Activated CD4-positive, alpha-beta memory T cell treated with anti-CD3 and anti-CD28 coated beads, Interleukin-2, amount 10 ng/mL, durations not matched to agents 7 days and 5 days (primary cell): Measurements from ENCODE around the gene RAB5B. TPM values are rescaled to one million over a fixed set of nuclear protein-coding genes. Genes with fewer than 3 reads are reported as not detected.

Experiments used
- CTCF ChIA-PET: fragments of 350-600 bp; sonication (Branson Sonifier 250); formaldehyde crosslinking; loops from one replicate; lab custom pipeline; 2021; ENCODE audit warnings: antibody characterized with exemption, inconsistent platforms; lab: Charles Lee
- POLR2A ChIA-PET: fragments of 350-600 bp; sonication (Branson Sonifier 250); formaldehyde crosslinking; loops from one replicate; lab custom pipeline; 2021; ENCODE audit warnings: antibody characterized with exemption; lab: Charles Lee
- DNase-seq: peaks from one replicate; pipeline ENCODE4 v3.0.0-alpha.2; 2020
- H3K27ac Mint-ChIP-seq: one replicate; pipeline ENCODE4 v1.8.0; 2021; ENCODE audit warnings: mild to moderate bottlenecking, mixed read lengths
- H3K27me3 Mint-ChIP-seq: one replicate; pipeline ENCODE4 v1.8.0; 2021; ENCODE audit warnings: mixed read lengths
- H3K36me3 Mint-ChIP-seq: one replicate; pipeline ENCODE4 v1.8.0; 2021; ENCODE audit warnings: low read depth, mixed read lengths
- H3K4me1 Mint-ChIP-seq: one replicate; pipeline ENCODE4 v1.8.0; 2021; ENCODE audit warnings: mixed read lengths
- H3K4me3 Mint-ChIP-seq: one replicate; pipeline ENCODE4 v1.8.0; 2021; ENCODE audit warnings: mild to moderate bottlenecking, mixed read lengths
- H3K9me3 Mint-ChIP-seq: one replicate; pipeline ENCODE4 v1.8.0; 2021; ENCODE audit warnings: mixed read lengths
- total RNA-seq, 2 experiments: library from RNA; stranded (reverse); gene quantifications; one replicate each; pipeline ENCODE4 v1.2.3, GENCODE V29; 2021

RAB5B gene, protein sequence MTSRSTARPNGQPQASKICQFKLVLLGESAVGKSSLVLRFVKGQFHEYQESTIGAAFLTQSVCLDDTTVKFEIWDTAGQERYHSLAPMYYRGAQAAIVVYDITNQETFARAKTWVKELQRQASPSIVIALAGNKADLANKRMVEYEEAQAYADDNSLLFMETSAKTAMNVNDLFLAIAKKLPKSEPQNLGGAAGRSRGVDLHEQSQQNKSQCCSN
- 10 to 100 TPM; 70.1 to 71.5 TPM for total RNA-seq

DNA sequence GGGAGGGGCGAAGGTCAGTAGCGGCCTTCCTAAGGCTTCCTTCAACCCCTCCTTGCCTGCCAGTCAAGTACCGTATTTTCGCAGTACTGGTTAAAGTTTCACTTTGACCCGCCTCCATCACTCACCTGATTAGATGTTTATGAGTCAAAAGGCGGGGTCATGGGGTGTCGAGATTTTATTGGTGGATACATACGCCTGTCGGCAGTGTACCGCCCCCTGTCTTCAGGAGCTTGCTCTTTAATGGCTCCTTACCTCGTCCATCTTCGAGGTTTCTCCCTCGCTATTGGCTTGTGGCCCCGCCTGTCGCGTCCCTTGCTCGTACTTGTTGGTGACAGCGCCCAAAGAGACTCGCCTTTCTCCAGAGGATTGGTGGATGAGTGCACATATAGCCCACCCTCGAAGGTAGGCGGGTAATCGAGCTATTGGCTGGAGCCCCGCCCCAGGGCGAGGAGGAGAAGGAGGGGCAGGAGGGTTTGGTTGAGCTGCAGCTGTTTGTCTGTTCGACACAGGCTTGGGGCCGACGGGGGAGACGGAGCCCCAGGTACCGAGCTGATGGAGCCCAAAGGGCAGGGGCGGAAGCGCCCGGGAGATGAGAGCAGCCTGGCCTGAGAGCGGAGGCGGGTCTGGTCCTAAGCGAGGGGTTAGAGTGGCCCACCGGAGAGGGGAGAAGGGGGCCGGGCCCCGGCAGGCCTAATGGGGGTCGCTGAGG, at the start of gene RAB5B:
Gene RAB5B (plus strand): TSS at position 480 of the 709 bp plus-strand sequence. CDS start 12,883 bp downstream, outside the sequence.
- peaks cover 41% of the 10 kb centered on the region for H3K36me3 Mint-ChIP-seq
- POLR2A ChIA-PET, result interaction anchor here (0.5 to 3.3 kb wide), 39 partner anchors 9 to 1537 kb away, joined by 3 to 37 read pairs (median 7); partner anchors contain the start of genes ANKRD52, CD63, CNPY2 and DGKA

DNA sequence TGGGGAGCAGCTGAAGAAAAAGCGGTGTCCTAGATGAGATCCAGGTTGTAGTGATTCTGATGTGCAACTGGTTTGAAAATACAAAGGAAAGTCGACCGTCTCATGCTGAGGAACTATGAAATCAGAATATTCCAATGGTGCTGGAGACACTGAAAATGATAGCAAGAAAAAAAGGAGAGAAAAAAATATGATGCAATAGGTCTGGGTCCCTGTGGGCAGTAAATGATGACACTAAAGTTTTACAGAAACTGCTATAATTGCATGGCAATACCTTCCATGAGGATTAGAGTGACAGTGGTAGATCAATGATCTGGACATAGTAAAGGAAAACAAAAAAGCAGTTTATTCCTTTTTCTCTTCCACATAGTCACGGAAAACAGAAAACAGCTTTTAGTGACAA, 48.5 kb upstream of the RAB5B start:
- H3K27ac Mint-ChIP-seq, result peak overlapping the region; percentile 96
- peaks cover 59% of the 10 kb centered on the region for H3K4me1 Mint-ChIP-seq
- peaks cover 52% of the 10 kb centered on the region for H3K36me3 Mint-ChIP-seq
- H3K27me3 Mint-ChIP-seq, result no peaks in the 10 kb centered on the region
- DNase-seq, result no peak
- peak overlapping the region; percentile 91 for H3K4me3 Mint-ChIP-seq
- CTCF ChIA-PET, result interaction anchor here (1.1 to 7.5 kb wide), 16 partner anchors 8 to 209 kb away, joined by 3 to 59 read pairs (median 6); partner anchors contain the start of genes BLOC1S1, DNAJC14, ORMDL2 and RAB5B
- POLR2A ChIA-PET, result interaction anchor here (1.0 to 8.1 kb wide), 13 partner anchors 9 to 296 kb away, joined by 3 to 122 read pairs (median 8); partner anchors contain the start of genes CD63, DNAJC14, IKZF4 and ORMDL2
- H3K9me3 Mint-ChIP-seq, result no peaks in the 10 kb centered on the region

More for the DNA sequence above, at the start of gene RAB5B:
- no peak within 1 kb of the TSS for H3K27ac Mint-ChIP-seq
- no peaks in the 10 kb centered on the region for H3K9me3 Mint-ChIP-seq
- peak; percentile 99 for DNase-seq
- CTCF ChIA-PET, result interaction anchor here (0.5 to 3.6 kb wide), 27 partner anchors 9 to 1649 kb away, joined by 3 to 26 read pairs (median 6); partner anchors contain the start of genes BLOC1S1, COPZ1, ERBB3 and ORMDL2
- H3K4me3 Mint-ChIP-seq, result no peak within 1 kb of the TSS
- H3K27me3 Mint-ChIP-seq, result no peaks in the 10 kb centered on the region
- H3K4me1 Mint-ChIP-seq, result peaks cover 28% of the 10 kb centered on the region

GRCh38 chr12:55925870-55926737, 47.8 kb upstream of the RAB5B start:
- POLR2A ChIA-PET, result interaction anchor here (0.7 to 8.1 kb wide), 26 partner anchors 9 to 295 kb away, joined by 3 to 122 read pairs (median 5); partner anchors contain the start of genes BLOC1S1, CD63, DNAJC14 and IKZF4
- H3K9me3 Mint-ChIP-seq, result no peaks in the 10 kb centered on the region
- DNase-seq, result no peak
- CTCF ChIA-PET, result interaction anchor here (0.7 to 7.5 kb wide), 25 partner anchors 9 to 434 kb away, joined by 3 to 59 read pairs (median 4); partner anchors contain the start of genes BLOC1S1, DNAJC14, ORMDL2 and RAB5B
- H3K27me3 Mint-ChIP-seq, result no peaks in the 10 kb centered on the region
- peaks cover 60% of the 10 kb centered on the region for H3K4me1 Mint-ChIP-seq
- H3K4me3 Mint-ChIP-seq, result peak overlapping the region; percentile 91
- H3K36me3 Mint-ChIP-seq, result peaks cover 50% of the 10 kb centered on the region
- peak overlapping the region; percentile 96 for H3K27ac Mint-ChIP-seq

GRCh38 chr12:55926738-55927587, 46.9 kb upstream of the RAB5B start:
- POLR2A ChIA-PET, result interaction anchor here (0.7 to 8.1 kb wide), 38 partner anchors 10 to 433 kb away, joined by 3 to 122 read pairs (median 4); partner anchors contain the start of genes BLOC1S1, CD63, DNAJC14 and IKZF4
- no peaks in the 10 kb centered on the region for H3K27me3 Mint-ChIP-seq
- peaks cover 53% of the 10 kb centered on the region for H3K4me1 Mint-ChIP-seq
- H3K9me3 Mint-ChIP-seq, result no peaks in the 10 kb centered on the region
- peak overlapping the region; percentile 91 for H3K4me3 Mint-ChIP-seq
- peaks cover 54% of the 10 kb centered on the region for H3K36me3 Mint-ChIP-seq
- CTCF ChIA-PET, result interaction anchor here (0.7 to 7.5 kb wide), 26 partner anchors 9 to 433 kb away, joined by 3 to 59 read pairs (median 4); partner anchors contain the start of genes BLOC1S1, DNAJC14, ORMDL2 and RAB5B
- H3K27ac Mint-ChIP-seq, result peak overlapping the region; percentile 96
- peak; percentile 95 for DNase-seq

GRCh38 chr12:55927588-55928502, 46.0 kb upstream of the RAB5B start, which contains the start of gene PYM1:
Gene PYM1, minus strand, starts transcription at chr12:55927894. Its CDS starts 133 bp downstream, at chr12:55927761.
- Mint-ChIP-seq H3K9me3 (no peaks in the 10 kb centered on the region), H3K27ac (peak within 1 kb of the TSS; percentile 96), H3K36me3 (peaks cover 55% of the 10 kb centered on the region), H3K4me3 (peak within 1 kb of the TSS; percentile 91), H3K27me3 (no peaks in the 10 kb centered on the region), H3K4me1 (peaks cover 49% of the 10 kb centered on the region)
- CTCF ChIA-PET, result interaction anchor here (0.7 to 7.5 kb wide), 9 partner anchors 8 to 218 kb away, joined by 4 to 59 read pairs (median 14); partner anchors contain the start of genes DNAJC14, ORMDL2, RAB5B and SARNP
- peak; percentile 88 for DNase-seq
- POLR2A ChIA-PET, result interaction anchor here (0.7 to 8.1 kb wide), 29 partner anchors 9 to 432 kb away, joined by 3 to 122 read pairs (median 4); partner anchors contain the start of genes BLOC1S1, CD63, DNAJC14 and MYL6B

DNA sequence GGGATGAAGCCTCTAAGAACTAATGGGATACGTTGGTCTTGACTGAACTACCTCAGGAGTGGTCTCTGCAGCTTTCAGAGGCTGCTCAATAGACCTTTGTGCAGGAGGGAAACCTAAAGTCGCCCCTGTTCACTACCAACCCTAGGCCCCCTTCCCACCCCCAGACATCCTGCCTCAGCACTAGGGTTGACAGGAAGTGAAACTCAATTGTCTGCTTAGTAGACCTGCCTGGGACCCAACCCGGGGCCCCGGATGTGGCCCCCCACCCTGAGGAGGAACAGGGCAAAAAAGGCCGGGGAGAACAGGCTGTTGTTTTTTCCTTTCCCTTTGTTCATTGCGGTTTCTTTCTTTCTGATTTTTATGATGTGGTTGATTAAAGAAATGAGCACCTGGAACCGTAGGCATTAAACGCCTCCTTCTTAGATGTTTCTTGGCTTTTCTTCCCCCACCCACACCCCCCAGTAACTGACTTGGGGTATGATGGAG, 44.5 kb upstream of the RAB5B start:
- Mint-ChIP-seq H3K27ac (peak overlapping the region; percentile 96), H3K9me3 (no peaks in the 10 kb centered on the region), H3K27me3 (no peaks in the 10 kb centered on the region), H3K4me1 (peaks cover 56% of the 10 kb centered on the region), H3K4me3 (peak overlapping the region; percentile 91), H3K36me3 (peaks cover 58% of the 10 kb centered on the region)
- peak; percentile 89 for DNase-seq
- POLR2A ChIA-PET, result interaction anchor here (1.0 to 8.1 kb wide), 15 partner anchors 8 to 199 kb away, joined by 3 to 122 read pairs (median 9); partner anchors contain the start of genes DNAJC14, ORMDL2, PA2G4 and RAB5B
- CTCF ChIA-PET, result interaction anchor here (0.5 to 7.5 kb wide), 7 partner anchors 10 to 191 kb away, joined by 4 to 59 read pairs (median 14); partner anchors contain the start of genes ORMDL2, RAB5B and SARNP

- peaks cover 59% of the 10 kb centered on the region for H3K36me3 Mint-ChIP-seq
- peaks cover 59% of the 10 kb centered on the region for H3K4me1 Mint-ChIP-seq
- ChIA-PET CTCF (interaction anchor here (0.6 to 7.5 kb wide), 9 partner anchors 9 to 192 kb away, joined by 3 to 51 read pairs (median 4); partner anchors contain the start of genes DNAJC14, ORMDL2, RAB5B and SARNP), POLR2A (interaction anchor here (0.8 to 8.1 kb wide), 20 partner anchors 6 to 1518 kb away, joined by 3 to 122 read pairs (median 4); partner anchors contain the start of genes DNAJC14, ORMDL2, PA2G4 and RAB5B)
- peak; percentile 86 for DNase-seq
- H3K4me3 Mint-ChIP-seq, result peak within 1 kb of the TSS; percentile 91
- no peaks in the 10 kb centered on the region for H3K9me3 Mint-ChIP-seq
- H3K27me3 Mint-ChIP-seq, result no peaks in the 10 kb centered on the region
- H3K27ac Mint-ChIP-seq, result peak within 1 kb of the TSS; percentile 96
Observed at GRCh38 chr12:55930771-55931316, 43.0 kb upstream of the RAB5B start, which contains the start of gene DGKA. Gene DGKA, plus strand, starts transcription at chr12:55931162. Its CDS starts 5,342 bp downstream, at chr12:55936504.

DNA sequence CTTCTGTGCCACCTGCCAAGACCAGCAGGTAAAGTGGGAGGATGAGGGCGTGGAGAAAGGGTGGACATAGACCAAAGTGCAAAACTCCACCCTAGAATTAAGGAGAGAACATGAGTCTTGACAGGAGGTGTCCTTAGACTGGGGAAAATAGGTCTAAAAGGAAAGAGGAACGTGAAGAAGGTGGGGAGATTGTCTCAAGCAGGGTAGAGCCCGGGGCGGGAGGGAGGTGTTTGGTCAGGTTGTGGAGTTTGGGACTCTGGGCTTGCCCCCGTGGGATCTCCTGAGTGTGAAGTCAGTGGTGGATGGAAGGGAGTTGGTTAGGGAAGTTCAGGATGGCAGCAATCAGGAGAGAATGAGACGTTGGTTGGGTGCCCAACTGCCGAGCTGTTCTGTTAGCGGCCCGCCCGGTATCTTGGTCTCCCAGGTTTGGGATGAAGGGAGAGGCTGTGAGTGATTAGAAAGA, 42.5 kb upstream of the RAB5B start:
- POLR2A ChIA-PET, result interaction anchor here (0.7 to 8.1 kb wide), 12 partner anchors 6 to 1518 kb away, joined by 3 to 122 read pairs (median 6); partner anchors contain the start of genes DNAJC14, ORMDL2, RAB5B and SARNP
- no peaks in the 10 kb centered on the region for H3K27me3 Mint-ChIP-seq
- H3K27ac Mint-ChIP-seq, result peak overlapping the region; percentile 96
- H3K9me3 Mint-ChIP-seq, result no peaks in the 10 kb centered on the region
- CTCF ChIA-PET, result interaction anchor here (0.5 to 7.5 kb wide), 5 partner anchors 9 to 192 kb away, joined by 4 to 51 read pairs (median 7); partner anchors contain the start of genes ORMDL2 and SARNP
- peaks cover 59% of the 10 kb centered on the region for H3K4me1 Mint-ChIP-seq
- H3K36me3 Mint-ChIP-seq, result peaks cover 61% of the 10 kb centered on the region
- H3K4me3 Mint-ChIP-seq, result peak overlapping the region; percentile 91
- DNase-seq, result no peak
